IMR-90 (cell line): ENCODE data around the gene BTG4. TPM values are rescaled to one million over a fixed set of nuclear protein-coding genes. Genes with fewer than 3 reads are reported as not detected.

ENCODE experiments used
- microRNA-seq, 2 experiments: library from miRNA; stranded (forward) in 1 of 2; unstranded in 1 of 2; fragments of 10-50 nt in 1 of 2; fragments of <30 nt in 1 of 2; gene quantifications in 1 of 2; microRNA quantifications in 1 of 2; one replicate each; pipeline versions ENCODE3 to v1.1.0; 2013 to 2020; ENCODE audit not compliant: insufficient read depth in 1 of 2, insufficient read length in 1 of 2, unreplicated experiment in 1 of 2
- polyA plus RNA-seq, 3 experiments: library from polyadenylated mRNA; depleted of rRNA; stranded (reverse); fragments of >200 nt; gene quantifications; 2 replicates each; pipeline ENCODE4 v1.2.3, GENCODE V29; 2012; ENCODE audit warnings: low replicate concordance in 1 of 3
- small RNA-seq, 5 experiments: library from RNA; depleted of rRNA; stranded (forward); fragments of <200 nt; gene quantifications; one replicate each; pipeline ENCODE3, GENCODE V24; 2012
- total RNA-seq: library from RNA; depleted of rRNA; stranded (reverse); fragments of >200 nt; gene quantifications from 2 replicates; pipeline ENCODE4 v1.2.3, GENCODE V29; 2012; rRNA removed

Gene BTG4
- total and polyA plus RNA-seq, 2 of the 4 experiments (the other 2 are of a cell fraction): not detected

Small RNA genes within 50 kb of the gene (microRNA-seq; reads per million reads assigned to microRNA genes)
- gene MIR34B: 13.1 to 23.8 reads per million in 2 experiments
- 193 to 6,315 reads per million in 2 experiments for gene MIR34C

Small RNA genes within 50 kb of the gene (small RNA-seq; reads per million reads assigned to genes)
- gene MIR34B (1.7 to 156 (median 87.2) reads per million in 5 experiments), gene MIR34C (2.7 to 192 (median 113) reads per million in 5 experiments)

Other genes starting within 250 kb of the BTG4 start
- not detected in 2 replicates for gene POU2AF3, start 213.8 kb downstream of the BTG4 start, total RNA-seq
- 0.17 TPM in 1 of 2 replicates, not detected in the other for gene POU2AF3, start 213.8 kb downstream of the BTG4 start, polyA plus RNA-seq (2012; rRNA removed)
- gene POU2AF1, start 133.1 kb downstream of the BTG4 start, total RNA-seq: not detected in 2 replicates
- gene POU2AF1, start 133.1 kb downstream of the BTG4 start, polyA plus RNA-seq (2012; rRNA removed): not detected in 2 replicates
- gene HOATZ, start 2.4 kb upstream of the BTG4 start, total RNA-seq: not detected in 2 replicates
- gene HOATZ, start 2.4 kb upstream of the BTG4 start, polyA plus RNA-seq (2012; rRNA removed): not detected in 2 replicates
- gene LAYN, start 28.3 kb upstream of the BTG4 start, total RNA-seq: 92.5 and 111 TPM in 2 replicates
- 95.1 and 118 TPM in 2 replicates for gene LAYN, start 28.3 kb upstream of the BTG4 start, polyA plus RNA-seq (2012; rRNA removed)
- 7.9 and 8.6 TPM in 2 replicates for gene SIK2, start 90.1 kb upstream of the BTG4 start, total RNA-seq
- gene SIK2, start 90.1 kb upstream of the BTG4 start, polyA plus RNA-seq (2012; rRNA removed): 10.2 and 10.4 TPM in 2 replicates